Stomach smooth muscle (tissue), 2 donors: ENCODE data around the gene RIOK1.
"Not testable (repeated sequence)": the region's sequence is repeated elsewhere in the genome, so short reads cannot be mapped to it uniquely, and the experiment has no call there.

Source experiments
- H3K27ac ChIP-seq: one replicate; pipeline ENCODE4 v1.7.0; 2013; ENCODE audit warnings: mild to moderate bottlenecking, low read length, inconsistent platforms
- H3K27me3 ChIP-seq, 2 donors: one replicate each; pipeline ENCODE4 v1.7.0; 2013; ENCODE audit warnings: low read length in 2 of 2; ENCODE audit not compliant: insufficient read depth in 2 of 2, control insufficient read depth in 1 of 2
- H3K36me3 ChIP-seq, 2 donors: one replicate each; pipeline ENCODE4 v1.7.0; 2013; ENCODE audit warnings: low read length in 2 of 2; ENCODE audit not compliant: control insufficient read depth in 2 of 2, insufficient read depth in 2 of 2
- H3K4me1 ChIP-seq: one replicate; pipeline ENCODE4 v1.7.0; 2013; ENCODE audit warnings: low read length; ENCODE audit not compliant: control insufficient read depth, insufficient read depth
- H3K4me3 ChIP-seq, 2 donors: one replicate each; pipeline ENCODE4 v1.7.0; 2013; ENCODE audit warnings: low read length in 2 of 2
- H3K9ac ChIP-seq, 2 donors: one replicate each; pipeline ENCODE4 v1.7.0; 2013; ENCODE audit warnings: low read length in 2 of 2, mild to moderate bottlenecking in 1 of 2
- H3K9me3 ChIP-seq, 2 donors: one replicate each; pipeline ENCODE4 v1.7.0; 2013; ENCODE audit warnings: low read length in 2 of 2; ENCODE audit not compliant: control insufficient read depth in 2 of 2
- donor health status: healthy.
- donor health status: Pancreatic carcinoma.

RIOK1 gene

DNA sequence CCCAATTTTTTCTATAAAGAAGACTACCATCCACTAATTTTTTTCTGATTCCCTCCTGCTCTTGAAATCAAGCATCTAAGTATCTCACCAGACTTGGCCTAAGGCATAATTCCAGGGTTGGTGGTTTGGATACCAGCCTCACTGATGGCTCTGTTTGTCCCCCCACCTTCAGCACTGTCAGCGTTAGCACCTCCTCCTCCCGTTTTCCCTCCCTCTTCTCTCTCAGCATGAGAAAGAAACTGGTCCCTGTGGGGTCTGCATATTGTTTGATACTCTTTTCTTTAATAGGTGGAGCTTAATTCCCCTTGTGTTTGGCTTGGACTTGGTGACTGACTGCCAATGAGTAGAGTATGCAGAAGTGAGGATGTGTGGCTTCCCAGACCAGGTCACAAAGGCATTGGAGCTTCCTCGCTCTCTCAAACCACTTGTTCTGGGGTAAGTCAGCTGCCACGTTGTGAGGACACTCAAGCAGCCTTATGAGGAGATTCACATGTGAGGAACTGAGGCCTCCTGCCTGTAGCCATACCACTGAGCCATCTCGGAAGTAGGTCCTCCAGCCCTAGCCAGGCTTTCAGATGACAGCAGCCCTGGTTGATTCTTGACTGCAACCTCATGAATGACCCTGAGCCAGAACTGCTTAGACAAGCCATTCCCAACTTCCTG is 65.2 kb downstream of the RIOK1 start:
- H3K4me3 ChIP-seq = no peak overlapping the region
- H3K27ac ChIP-seq = no peak overlapping the region

DNA sequence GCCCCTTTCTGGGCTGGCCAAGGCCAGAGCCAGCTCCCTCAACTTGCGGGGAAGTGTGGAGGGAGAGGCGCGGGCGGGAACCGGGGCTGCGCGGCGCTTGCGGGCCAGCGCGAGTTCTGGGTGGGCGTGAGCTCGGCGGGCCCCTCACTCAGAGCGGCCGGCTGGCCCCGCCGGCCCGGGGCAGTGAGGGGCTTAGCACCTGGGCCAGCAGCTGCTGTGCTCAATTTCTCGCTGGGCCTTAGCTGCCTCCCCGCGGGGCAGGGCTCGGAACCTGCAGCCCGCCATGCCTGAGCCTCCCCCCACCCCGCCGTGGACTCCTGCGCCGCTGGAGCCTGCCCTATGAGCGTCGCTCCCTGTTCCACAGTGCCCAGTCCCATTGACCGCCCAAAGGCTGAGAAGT is 66.7 kb downstream of the RIOK1 start:
- not testable (repeated sequence) for H3K9ac ChIP-seq, H3K4me1 ChIP-seq, H3K36me3 ChIP-seq, H3K27me3 ChIP-seq, H3K9me3 ChIP-seq, H3K27ac ChIP-seq, H3K4me3 ChIP-seq

More for the DNA sequence above, 65.2 kb downstream of the RIOK1 start:
- Histone ChIP-seq H3K9me3 (no peaks in the 10 kb centered on the region), H3K27me3 (peaks cover 0 to 4% of the 10 kb centered on the region in 2 donors), H3K9ac (no peak overlapping the region), H3K4me1 (no peaks in the 10 kb centered on the region), H3K36me3 (no peaks in the 10 kb centered on the region)

DNA sequence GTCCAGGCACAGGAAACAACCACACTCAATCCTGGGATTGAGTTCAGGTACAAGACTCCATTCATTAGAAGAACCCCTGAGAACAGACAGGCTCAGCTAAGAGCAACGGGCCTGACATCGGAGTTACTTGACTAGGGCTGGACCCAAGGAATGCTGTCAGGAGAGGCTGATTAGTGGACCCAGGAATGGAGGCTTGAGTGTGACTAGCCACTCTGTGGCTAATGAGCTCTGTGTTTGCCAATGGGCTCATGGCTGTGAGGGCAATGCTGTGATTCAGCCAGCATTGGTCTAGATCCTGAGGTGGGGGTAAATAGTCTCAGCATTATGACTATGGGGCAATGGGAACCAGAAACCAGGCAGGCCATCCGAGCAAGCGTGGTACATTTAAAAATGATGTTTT is 71.8 kb downstream of the RIOK1 start:
- Histone ChIP-seq H3K4me1 (no peaks in the 10 kb centered on the region), H3K9ac (no peak overlapping the region), H3K36me3 (no peaks in the 10 kb centered on the region), H3K27ac (no peak overlapping the region), H3K4me3 (no peak overlapping the region), H3K9me3 (no peaks in the 10 kb centered on the region), H3K27me3 (peaks cover 0 to 4% of the 10 kb centered on the region in 2 donors)

DNA sequence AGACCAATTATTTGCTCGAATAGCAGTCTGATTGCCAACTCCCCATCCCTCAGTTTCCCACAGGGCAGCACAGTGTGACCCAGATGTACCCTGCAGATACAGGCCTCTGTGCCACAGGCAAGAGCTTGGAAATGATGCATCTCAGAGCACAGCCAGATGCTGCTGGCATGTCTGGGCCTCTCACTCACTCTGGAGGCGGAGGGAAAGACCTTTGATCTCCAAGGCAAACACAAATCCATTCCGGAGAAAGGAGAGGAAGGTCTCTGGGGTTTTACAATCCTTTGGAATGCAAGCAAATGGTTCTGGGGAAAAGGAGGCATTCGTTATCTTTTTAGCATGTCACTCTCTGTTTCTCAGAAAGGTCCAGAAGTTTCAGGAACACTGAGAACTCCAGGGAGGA is 74.2 kb downstream of the RIOK1 start:
- H3K36me3 ChIP-seq = no peaks in the 10 kb centered on the region
- no peak overlapping the region for H3K9ac ChIP-seq
- no peak overlapping the region for H3K4me3 ChIP-seq
- no peak overlapping the region for H3K27ac ChIP-seq
- no peaks in the 10 kb centered on the region for H3K27me3 ChIP-seq
- H3K9me3 ChIP-seq = no peaks in the 10 kb centered on the region
- peaks cover 2% of the 10 kb centered on the region for H3K4me1 ChIP-seq

DNA sequence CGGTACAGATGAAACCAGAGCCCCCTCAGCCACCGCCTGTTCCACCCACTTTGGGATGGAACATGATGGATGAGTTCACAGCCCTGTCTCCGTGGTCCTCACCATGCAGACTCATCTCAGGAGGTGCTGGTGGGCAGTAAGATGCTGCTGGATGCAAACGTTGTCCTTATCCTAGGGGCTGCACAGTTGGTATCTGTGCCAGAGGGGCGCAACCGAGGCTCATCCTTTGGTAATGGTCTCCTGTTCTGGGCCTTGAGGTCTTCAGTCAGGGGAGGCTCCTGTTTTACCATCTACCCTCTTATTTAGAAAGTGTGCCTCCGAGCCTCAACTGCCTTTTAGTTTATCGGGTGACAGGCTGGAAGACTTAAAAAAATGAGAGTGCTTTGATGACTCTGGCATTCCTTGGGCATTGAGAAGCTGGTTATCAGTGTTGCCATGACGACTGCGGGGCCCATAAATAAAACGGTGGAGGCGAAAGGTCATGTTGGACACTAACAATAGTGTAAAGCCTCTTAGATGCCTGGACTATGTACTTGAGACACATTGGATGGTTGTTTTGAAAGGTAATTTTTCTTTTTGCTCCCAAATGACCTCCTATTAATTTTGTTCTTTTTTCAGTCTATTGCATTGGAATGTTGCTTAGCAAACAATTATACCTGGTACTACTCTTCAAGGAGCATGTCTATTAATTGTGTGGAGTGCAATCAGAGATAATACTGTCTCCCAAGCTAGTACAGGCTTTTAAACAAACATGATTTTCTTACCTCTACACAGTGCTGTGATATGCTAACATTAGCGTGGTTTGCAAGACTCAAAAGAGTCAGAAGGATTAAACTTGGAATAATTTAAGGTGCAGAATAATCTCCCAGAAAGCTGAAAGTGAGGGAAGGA is 77.6 kb downstream of the RIOK1 start:
- H3K9me3 ChIP-seq = no peaks in the 10 kb centered on the region
- H3K27me3 ChIP-seq = no peaks in the 10 kb centered on the region
- no peaks in the 10 kb centered on the region for H3K36me3 ChIP-seq
- no peak overlapping the region for H3K9ac ChIP-seq
- no peak overlapping the region for H3K4me3 ChIP-seq
- H3K4me1 ChIP-seq = peaks cover 2% of the 10 kb centered on the region
- H3K27ac ChIP-seq = no peak overlapping the region
